Heart left ventricle (tissue), 13 donors: Measurements from ENCODE around the gene DLK2.
A peak's percentile ranks its signal among the peaks of the same experiment; 100 is the strongest.

Source experiments
- CTCF ChIP-seq, 12 donors: fragments of 200-600 bp; sonication (generic) in 4 of 12; IDR thresholded peaks; one replicate each; pipeline versions ENCODE4 v1.5.0 to v1.8.0; 2018 to 2022; ENCODE audit warnings: antibody characterized with exemption in 12 of 12, mild to moderate bottlenecking in 5 of 12
- POLR2A ChIP-seq, 2 donors: fragments of 450-650 bp; IDR thresholded peaks; one replicate each; pipeline ENCODE4 v1.6.1; 2017; ENCODE audit warnings: antibody characterized with exemption in 2 of 2, mild to moderate bottlenecking in 2 of 2, moderate library complexity in 2 of 2
- donor health status: ischemic (EF 13 %, LVEDD 7.1; RV severe dilation, severe dysfunction).
- donor health status: DM: no; HTN: yes; CAD: no.
- donor health status: DM: no; HTN: no; CAD: no.
- donor health status: ischemic (EF 25% LVEDD 6.9; RV normal size, moderate dysfunction).
- donor health status: ischemic (EF 25% LVEDD 5.7; RV mildly dilated, moderate dysfunction).
- donor health status: ischemic (EF 35%, LVEDD 5.7; RV mildly dilated, moderate dysfunction).
- donor health status: nonischemic (EF 11% LVEDD 7.7; RV severe dilation, severe dysfunction).
- donor health status: DM: yes; HTN: yes; CAD: no.
- donor health status: PGD.
- donor health status: ischemic (EF 29% LVEDD 5.4; RV normal size, mild dysfunction).
- donor health status: nonischemic (EF 23%, LVEDD 6.1; RV moderate dilation, normal function).

GRCh38 chr6:43477235-43478007 lies 22.1 kb upstream of the DLK2 start, which contains the start of gene TJAP1:
- TF ChIP-seq CTCF (IDR thresholded peaks at IDR 0.05) (no peak), POLR2A (IDR thresholded peaks at IDR 0.05) (peak in 1 of 2 donors; percentile 53)
